Measurements from ENCODE around the gene CNTNAP2. TPM values are rescaled to one million over a fixed set of nuclear protein-coding genes. Genes with fewer than 3 reads are reported as not detected.

Gene CNTNAP2
- total RNA-seq, 3 donors from 2014 or later (not counting 1 experiment from before 2014, with no cell fraction given): 0.18 to 1.1 TPM; not detected in 1

- intact Hi-C loops (cut with micrococcal nuclease): no loop called here
- no peaks in the 10 kb centered on the region for H3K36me3 Mint-ChIP-seq
These were observed 1642.8 kb downstream of the CNTNAP2 start for GRCh38 chr7:147759327-147759943.

GRCh38 chr7:147765301-147765700 lies 1648.7 kb downstream of the CNTNAP2 start:
- Histone ChIP-seq H3K27ac (ENCODE audit: low read length) (no peak overlapping the region), H3K4me3 (ENCODE audit: low read length) (no peak overlapping the region), H3K36me3 (ENCODE audit: control insufficient read depth, insufficient read depth, low read length) (no peaks in the 10 kb centered on the region), H3K4me1 (ENCODE audit: control insufficient read depth, insufficient read depth, low read length) (no peaks in the 10 kb centered on the region), H3K27me3 (ENCODE audit: control insufficient read depth, insufficient read depth, low read length) (no peaks in the 10 kb centered on the region), H3K9me3 (ENCODE audit: control insufficient read depth, insufficient read depth, low read length) (no peaks in the 10 kb centered on the region)
- WGBS (ENCODE audit: insufficient coverage): 93% methylated on average over 3 of the region's 4 CpGs
- Mint-ChIP-seq H3K9me3 (peaks cover 6 to 8% of the 10 kb centered on the region in 2 donors), H3K4me3 (no peak overlapping the region), H3K27me3 (ENCODE audit: low read depth in 2 of 2) (no peaks in the 10 kb centered on the region), H3K36me3 (no peaks in the 10 kb centered on the region), H3K4me1 (no peaks in the 10 kb centered on the region), H3K27ac (no peak overlapping the region)
- TF ChIP-seq CTCF (IDR thresholded peaks at IDR 0.05): no peak
- no peak for ATAC-seq
- intact Hi-C loops (cut with micrococcal nuclease): no loop called here
- no peak for DNase-seq

More at GRCh38 chr7:147759327-147759943, 1642.8 kb downstream of the CNTNAP2 start:
- Histone ChIP-seq H3K4me3 (ENCODE audit: low read length) (no peak overlapping the region), H3K27me3 (ENCODE audit: control insufficient read depth, insufficient read depth, low read length) (no peaks in the 10 kb centered on the region), H3K27ac (ENCODE audit: low read length) (no peak overlapping the region), H3K36me3 (ENCODE audit: control insufficient read depth, insufficient read depth, low read length) (no peaks in the 10 kb centered on the region), H3K4me1 (ENCODE audit: control insufficient read depth, insufficient read depth, low read length) (no peaks in the 10 kb centered on the region), H3K9me3 (ENCODE audit: control insufficient read depth, insufficient read depth, low read length) (no peaks in the 10 kb centered on the region)
- Mint-ChIP-seq H3K4me3 (no peak overlapping the region), H3K27me3 (ENCODE audit: low read depth in 2 of 2) (no peaks in the 10 kb centered on the region), H3K4me1 (no peaks in the 10 kb centered on the region), H3K27ac (no peak overlapping the region), H3K9me3 (peaks cover 5% of the 10 kb centered on the region in 2 donors)
- TF ChIP-seq CTCF (IDR thresholded peaks at IDR 0.05): no peak
- DNase-seq (no peak), ATAC-seq (no peak)
- WGBS (ENCODE audit: insufficient coverage): 48% methylated on average over 6 of the region's 6 CpGs

- TF ChIP-seq CTCF (IDR thresholded peaks at IDR 0.05): no peak
- no peaks in the 10 kb centered on the region for H3K36me3 ChIP-seq (ENCODE audit: control insufficient read depth, insufficient read depth, low read length)
- H3K27me3 Mint-ChIP-seq (ENCODE audit: low read depth in 2 of 2): no peaks in the 10 kb centered on the region
- DNase-seq (no peak), ATAC-seq (no peak)
- WGBS (ENCODE audit: insufficient coverage): 79% methylated on average over 2 of the region's 3 CpGs
- no peaks in the 10 kb centered on the region for H3K9me3 ChIP-seq (ENCODE audit: control insufficient read depth, insufficient read depth, low read length)
- intact Hi-C loops (cut with micrococcal nuclease): no loop called here
- H3K9me3 Mint-ChIP-seq: peaks cover 10% of the 10 kb centered on the region in 2 donors
- H3K27ac Mint-ChIP-seq: no peak overlapping the region
- no peaks in the 10 kb centered on the region for H3K27me3 ChIP-seq (ENCODE audit: control insufficient read depth, insufficient read depth, low read length)
- no peaks in the 10 kb centered on the region for H3K36me3 Mint-ChIP-seq
- H3K27ac ChIP-seq (ENCODE audit: low read length): no peak overlapping the region
- H3K4me1 Mint-ChIP-seq: no peaks in the 10 kb centered on the region
- H3K4me3 ChIP-seq (ENCODE audit: low read length): no peak overlapping the region
- H3K4me3 Mint-ChIP-seq: no peak overlapping the region
- no peaks in the 10 kb centered on the region for H3K4me1 ChIP-seq (ENCODE audit: control insufficient read depth, insufficient read depth, low read length)
These were observed 1654.7 kb downstream of the CNTNAP2 start for GRCh38 chr7:147771344-147771743.

GRCh38 chr7:147774461-147774860 lies 1657.9 kb downstream of the CNTNAP2 start:
- intact Hi-C loops (cut with micrococcal nuclease): no loop called here
- Histone ChIP-seq H3K27ac (ENCODE audit: low read length) (no peak overlapping the region), H3K4me1 (ENCODE audit: control insufficient read depth, insufficient read depth, low read length) (no peaks in the 10 kb centered on the region), H3K9me3 (ENCODE audit: control insufficient read depth, insufficient read depth, low read length) (no peaks in the 10 kb centered on the region), H3K36me3 (ENCODE audit: control insufficient read depth, insufficient read depth, low read length) (no peaks in the 10 kb centered on the region), H3K27me3 (ENCODE audit: control insufficient read depth, insufficient read depth, low read length) (no peaks in the 10 kb centered on the region), H3K4me3 (ENCODE audit: low read length) (no peak overlapping the region)
- DNase-seq (no peak), ATAC-seq (no peak)
- Mint-ChIP-seq H3K36me3 (no peaks in the 10 kb centered on the region), H3K9me3 (peaks cover 6 to 8% of the 10 kb centered on the region in 2 donors), H3K27me3 (ENCODE audit: low read depth in 2 of 2) (no peaks in the 10 kb centered on the region), H3K27ac (no peak overlapping the region), H3K4me3 (no peak overlapping the region), H3K4me1 (no peaks in the 10 kb centered on the region)
- WGBS (ENCODE audit: insufficient coverage): 95% methylated on average over 1 of the region's 2 CpGs
- no peak for TF ChIP-seq CTCF (IDR thresholded peaks at IDR 0.05)

All from natural killer cell (primary cell).